Naive thymus-derived CD8-positive, alpha-beta T cell (primary cell): Measurements from ENCODE around the gene MYO1H. TPM values are rescaled to one million over a fixed set of nuclear protein-coding genes. Genes with fewer than 3 reads are reported as not detected.

Experiments
- ATAC-seq, 2 donors: fragments of 150-1000 bp; cut with Tn5 transposase in 1 of 2; sonication (Bioruptor Pico), chemical (Tn5 transposase) in 1 of 2; 1 replicate in 1 of 2; 2 replicates in 1 of 2; pipeline ENCODE4 v1.10.0; 2021; ENCODE audit warnings: mild to moderate bottlenecking in 2 of 2, moderate library complexity in 2 of 2
- POLR2A ChIA-PET: fragments of 350-600 bp; sonication (Branson Sonifier 250); formaldehyde crosslinking; loops from one replicate; lab custom pipeline; 2021; ENCODE audit warnings: antibody characterized with exemption; lab: Charles Lee
- DNase-seq, 10 donors: peaks; one replicate each; pipeline versions ENCODE4 v3.0.0 to v3.0.0-alpha.2; 2020 to 2022
- H3K27ac Mint-ChIP-seq, 10 donors: one replicate each; pipeline ENCODE4 v1.8.0; 2020 to 2022; ENCODE audit warnings: mild to moderate bottlenecking in 10 of 10, mixed read lengths in 10 of 10, moderate library complexity in 4 of 10, inconsistent platforms in 1 of 10
- H3K27me3 Mint-ChIP-seq, 5 donors: one replicate each; pipeline ENCODE4 v1.8.0; 2021 to 2022; ENCODE audit warnings: mixed read lengths in 5 of 5
- H3K36me3 Mint-ChIP-seq, 3 donors: one replicate each; pipeline ENCODE4 v1.8.0; 2020 to 2022; ENCODE audit warnings: mixed read lengths in 3 of 3, mild to moderate bottlenecking in 2 of 3, inconsistent platforms in 1 of 3
- H3K4me1 Mint-ChIP-seq, 4 donors: one replicate each; pipeline ENCODE4 v1.8.0; 2021 to 2022; ENCODE audit warnings: mixed read lengths in 4 of 4
- H3K4me3 Mint-ChIP-seq, 10 donors: one replicate each; pipeline ENCODE4 v1.8.0; 2020 to 2022; ENCODE audit warnings: mild to moderate bottlenecking in 10 of 10, mixed read lengths in 10 of 10, moderate library complexity in 6 of 10, inconsistent platforms in 1 of 10
- H3K9me3 Mint-ChIP-seq, 9 donors: one replicate each; pipeline ENCODE4 v1.8.0; 2020 to 2022; ENCODE audit warnings: mixed read lengths in 9 of 9, mild to moderate bottlenecking in 3 of 9, inconsistent platforms in 1 of 9, moderate library complexity in 1 of 9
- polyA plus RNA-seq, 3 donors: library from polyadenylated mRNA; unstranded; fragments of 300-500 nt; fragmentation: Illumina TruSeq; gene quantifications; one replicate each; pipeline ENCODE4 v1.2.3, GENCODE V29; 2021
- total RNA-seq, 8 experiments: library from RNA in 2 of 8; stranded (reverse) in 2 of 8; gene quantifications; one replicate each; pipeline ENCODE4 v1.2.3 and lab custom pipeline; 2021 to 2026

Gene MYO1H
- total and polyA plus RNA-seq, 5 experiments from 2014 or later, result not detected

DNA sequence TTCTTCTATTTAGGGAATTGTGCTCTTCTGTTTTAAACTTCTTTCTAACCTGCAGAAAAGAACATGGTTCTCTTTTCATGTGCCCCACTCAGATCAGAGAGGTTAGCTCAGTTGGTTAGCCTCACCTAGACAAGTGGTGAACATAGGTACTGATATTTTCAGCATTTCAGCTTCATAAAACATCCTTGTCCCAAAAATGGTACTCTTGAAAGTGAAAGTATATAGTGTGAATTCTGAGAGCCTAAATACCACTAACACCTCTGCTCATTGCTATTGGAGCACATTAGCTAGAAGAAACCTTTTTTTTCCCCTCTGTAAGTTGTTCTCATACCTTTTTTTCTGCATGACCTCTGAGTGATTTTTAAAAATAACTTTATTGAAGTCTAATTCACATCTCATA, 147.3 kb downstream of the MYO1H start:
- peaks cover 0 to 87% (median 35%) of the 10 kb centered on the region in 3 donors for H3K36me3 Mint-ChIP-seq
- H3K27me3 Mint-ChIP-seq, result no peaks in the 10 kb centered on the region
- POLR2A ChIA-PET, result no interaction called here
- no peak overlapping the region for H3K4me3 Mint-ChIP-seq
- no peak for DNase-seq
- peaks cover 0 to 3% (median 3%) of the 10 kb centered on the region in 4 donors for H3K4me1 Mint-ChIP-seq
- H3K9me3 Mint-ChIP-seq, result no peaks in the 10 kb centered on the region
- no peak overlapping the region for H3K27ac Mint-ChIP-seq
- no peak for ATAC-seq

DNA sequence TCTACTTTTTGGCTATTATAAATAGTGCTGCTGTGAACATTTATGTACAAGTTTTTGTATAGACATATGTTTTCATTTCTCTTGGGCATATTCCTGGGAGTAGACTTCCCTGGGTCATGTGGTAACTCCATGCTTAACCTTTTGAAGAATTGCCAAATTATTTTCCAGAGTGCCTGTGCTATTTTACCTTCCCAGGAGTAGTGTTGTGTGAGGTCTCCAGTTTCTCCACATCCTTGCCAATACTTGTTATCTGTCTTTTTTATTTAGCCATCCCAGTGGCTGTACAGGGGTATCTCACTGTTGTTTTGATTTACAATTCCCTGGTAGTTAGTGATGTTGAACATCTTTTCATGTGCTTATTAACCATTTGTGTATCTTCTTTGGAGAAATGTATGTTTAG, 148.6 kb downstream of the MYO1H start:
- H3K36me3 Mint-ChIP-seq, result peaks cover 0 to 87% (median 39%) of the 10 kb centered on the region in 3 donors
- no peak for DNase-seq

DNA sequence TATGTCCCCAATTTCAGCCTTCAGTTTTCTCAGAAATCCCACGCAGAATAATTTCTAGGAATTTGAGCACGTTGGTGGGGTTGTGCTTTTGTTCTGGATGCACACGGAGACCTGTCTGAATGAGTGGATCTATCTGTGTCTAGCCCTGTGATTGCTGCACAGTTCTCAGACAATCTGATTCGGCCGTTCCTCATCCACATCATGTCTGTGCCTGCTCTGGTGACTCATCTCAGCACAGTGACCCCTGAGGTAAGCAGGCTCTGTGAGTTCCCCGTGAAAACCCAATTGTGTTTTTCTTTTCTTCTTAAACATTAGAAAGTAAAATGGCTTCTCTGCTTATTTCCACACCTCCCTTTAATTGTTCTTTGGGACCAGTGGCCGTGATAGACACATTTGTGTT, 150.0 kb downstream of the MYO1H start:
- POLR2A ChIA-PET, result no interaction called here
- ATAC-seq (no peak), DNase-seq (no peak)
- H3K27me3 Mint-ChIP-seq, result no peaks in the 10 kb centered on the region
- H3K36me3 Mint-ChIP-seq, result peaks cover 0 to 91% (median 40%) of the 10 kb centered on the region in 3 donors
- no peak overlapping the region for H3K27ac Mint-ChIP-seq
- H3K4me3 Mint-ChIP-seq, result no peak overlapping the region
- no peaks in the 10 kb centered on the region for H3K9me3 Mint-ChIP-seq
- peaks cover 0 to 5% (median 3%) of the 10 kb centered on the region in 4 donors for H3K4me1 Mint-ChIP-seq

More for the DNA sequence above, 148.6 kb downstream of the MYO1H start:
- H3K4me3 Mint-ChIP-seq, result no peak overlapping the region
- no peak overlapping the region for H3K27ac Mint-ChIP-seq
- no peaks in the 10 kb centered on the region for H3K9me3 Mint-ChIP-seq
- no peaks in the 10 kb centered on the region for H3K27me3 Mint-ChIP-seq
- ATAC-seq, result no peak
- POLR2A ChIA-PET, result no interaction called here
- peaks cover 0 to 5% (median 3%) of the 10 kb centered on the region in 4 donors for H3K4me1 Mint-ChIP-seq

Other genes with a start within 250 kb of the MYO1H start
- gene ACACB, start 231.3 kb upstream of the MYO1H start, total RNA-seq, result 10 to 100 TPM; 40.4 to 43.3 TPM
- 1 to 10 TPM; 1.1 to 3.9 (median 2.9) TPM for gene ACACB, start 231.3 kb upstream of the MYO1H start, polyA plus RNA-seq
- not detected for gene FOXN4, start 38.6 kb upstream of the MYO1H start, total RNA-seq
- gene FOXN4, start 38.6 kb upstream of the MYO1H start, polyA plus RNA-seq, result under 1 TPM in 1 of 3 donors, not detected in 2; 0.29 TPM
- gene KCTD10, start 129.4 kb downstream of the MYO1H start, total RNA-seq, result 10 to 100 TPM; 25.8 to 30.0 TPM
- 10 to 100 TPM; 16.3 to 21.6 (median 20.0) TPM for gene KCTD10, start 129.4 kb downstream of the MYO1H start, polyA plus RNA-seq
- 10 to 100 TPM; 46.9 to 48.7 TPM for gene UBE3B, start 129.7 kb downstream of the MYO1H start, total RNA-seq
- 10 to 100 TPM; 14.0 to 19.4 (median 17.1) TPM for gene UBE3B, start 129.7 kb downstream of the MYO1H start, polyA plus RNA-seq
- gene MMAB, start 225.6 kb downstream of the MYO1H start, total RNA-seq, result 10 to 100 TPM; 20.6 to 21.6 TPM
- gene MMAB, start 225.6 kb downstream of the MYO1H start, polyA plus RNA-seq, result 10 to 100 TPM; 28.2 to 39.1 (median 36.0) TPM
- gene MVK, start 225.9 kb downstream of the MYO1H start, total RNA-seq, result 10 to 100 TPM in 1 of 2 experiments, 1 to 10 TPM in 1; 9.2 to 11.5 TPM
- 1 to 10 TPM; 2.6 to 3.6 (median 2.7) TPM for gene MVK, start 225.9 kb downstream of the MYO1H start, polyA plus RNA-seq